ENCODE measurements around the gene NPIPA2. TPM values are rescaled to one million over a fixed set of nuclear protein-coding genes. Genes with fewer than 3 reads are reported as not detected.

Gene NPIPA2
- 1.1 and 3.8 TPM in 2 replicates for polyA plus RNA-seq

GRCh38 chr16:14742273-14743128 is at the start of gene NPIPA2:
TSS of gene NPIPA2 (plus strand) at chr16:14742533. CDS start at chr16:14748066, 5,533 bp downstream.

GRCh38 chr16:14694129-14694528 is 48.2 kb upstream of the NPIPA2 start, which contains the start of gene PLA2G10:
TSS of gene PLA2G10 (minus strand) at chr16:14694308. CDS start at chr16:14694229, 79 bp downstream.

GRCh38 chr16:14703156-14704011 is 38.9 kb upstream of the NPIPA2 start, which contains the start of gene NPIPA3:
TSS of gene NPIPA3 (plus strand) at chr16:14703411. CDS start at chr16:14708944, 5,533 bp downstream.

Other genes starting within 250 kb of the NPIPA2 start
- gene PARN, start 112.3 kb upstream of the NPIPA2 start, polyA plus RNA-seq = 15.0 and 23.2 TPM in 2 replicates
- 27.0 and 35.2 TPM in 2 replicates for gene BFAR, start 109.6 kb upstream of the NPIPA2 start, polyA plus RNA-seq
- 0.73 and 1.2 TPM in 2 replicates for gene PLA2G10, start 48.2 kb upstream of the NPIPA2 start, polyA plus RNA-seq
- 1.2 and 8.7 TPM in 2 replicates for gene NPIPA3, start 39.1 kb upstream of the NPIPA2 start, polyA plus RNA-seq
- gene NOMO1, start 91.2 kb downstream of the NPIPA2 start, polyA plus RNA-seq = 394 and 413 TPM in 2 replicates
- 21.2 and 37.8 TPM in 2 replicates for gene NPIPA1, start 194.9 kb downstream of the NPIPA2 start, polyA plus RNA-seq
- gene PDXDC1, start 232.5 kb downstream of the NPIPA2 start, polyA plus RNA-seq = 18.1 and 33.1 TPM in 2 replicates